Activated CD8-positive, alpha-beta T cell treated with anti-CD3 and anti-CD28 coated beads, Interleukin-2, amount 10 ng/mL, durations not matched to agents 7 days and 5 days (primary cell): ENCODE results near the gene NPLOC4. TPM values are rescaled to one million over a fixed set of nuclear protein-coding genes. Genes with fewer than 3 reads are reported as not detected.

Source experiments
- ATAC-seq: fragments of 150-1000 bp; cut with Tn5 transposase; one replicate; pipeline ENCODE4 v1.10.0; 2021; ENCODE audit warnings: moderate library complexity
- CTCF ChIA-PET: fragments of 350-600 bp; sonication (Branson Sonifier 250); formaldehyde crosslinking; loops from one replicate; lab custom pipeline; 2021; ENCODE audit warnings: antibody characterized with exemption; lab: Charles Lee
- POLR2A ChIA-PET: fragments of 350-600 bp; sonication (Branson Sonifier 250); formaldehyde crosslinking; loops from one replicate; lab custom pipeline; 2021; ENCODE audit warnings: antibody characterized with exemption; lab: Charles Lee
- DNase-seq: peaks from one replicate; pipeline ENCODE4 v3.0.0-alpha.2; 2020
- H3K27ac Mint-ChIP-seq: one replicate; pipeline ENCODE4 v1.8.0; 2021; ENCODE audit warnings: mild to moderate bottlenecking, mixed read lengths
- H3K27me3 Mint-ChIP-seq: one replicate; pipeline ENCODE4 v1.8.0; 2021; ENCODE audit warnings: low read depth, mixed read lengths
- H3K36me3 Mint-ChIP-seq: one replicate; pipeline ENCODE4 v1.8.0; 2021; ENCODE audit warnings: low read depth, mixed read lengths
- H3K4me1 Mint-ChIP-seq: one replicate; pipeline ENCODE4 v1.8.0; 2021; ENCODE audit warnings: low read depth, mixed read lengths
- H3K4me3 Mint-ChIP-seq: one replicate; pipeline ENCODE4 v1.8.0; 2021; ENCODE audit warnings: mild to moderate bottlenecking, mixed read lengths
- H3K9me3 Mint-ChIP-seq: one replicate; pipeline ENCODE4 v1.8.0; 2022; ENCODE audit warnings: mixed read lengths; ENCODE audit not compliant: insufficient read depth
- total RNA-seq, 2 experiments: library from RNA; stranded (reverse); gene quantifications; one replicate each; pipeline ENCODE4 v1.2.3, GENCODE V29; 2021

NPLOC4 gene
- total RNA-seq, 2 experiments from 2014 or later = 113 TPM

- CTCF ChIA-PET = interaction anchor here (0.9 to 2.9 kb wide), 7 partner anchors 14 to 299 kb away, joined by 4 to 18 read pairs (median 4); no protein-coding TSS in a partner anchor
Observed at GRCh38 chr17:81551458-81552243, 85.3 kb downstream of the NPLOC4 start.

DNA sequence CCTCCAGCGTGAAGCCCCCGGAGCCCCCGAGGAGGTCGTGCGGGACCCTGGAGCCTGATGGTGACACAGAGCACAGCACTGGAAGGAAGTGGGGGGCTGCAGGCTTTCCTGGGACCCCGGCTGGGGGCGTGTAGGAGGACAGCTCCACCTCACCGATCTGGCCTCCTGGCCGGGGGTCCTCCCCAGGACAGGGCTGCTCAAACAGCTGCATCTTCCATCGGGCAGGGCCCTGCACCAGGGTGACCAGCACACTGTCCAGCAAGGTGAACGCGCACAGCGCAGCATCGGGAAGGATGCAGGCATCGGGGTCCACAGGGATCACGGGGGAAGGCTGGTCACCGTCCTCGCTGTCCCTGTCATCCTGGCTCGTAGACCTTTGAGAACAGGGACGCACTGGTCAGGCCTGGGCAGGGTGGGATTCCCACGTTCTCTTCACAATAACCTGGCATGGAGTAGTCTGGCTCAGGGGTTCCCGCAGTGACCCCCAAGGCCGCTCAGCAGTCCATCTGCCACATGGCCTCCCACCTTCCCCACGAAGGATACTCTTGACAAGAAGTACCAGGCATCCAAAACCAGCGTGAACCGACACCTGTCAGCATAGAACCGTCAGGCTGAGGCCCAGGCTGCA lies 86.0 kb downstream of the NPLOC4 start:
- ChIA-PET POLR2A (interaction anchor here (1.5 to 2.3 kb wide), 3 partner anchors 35 to 39 kb away, joined by 3 to 10 read pairs (median 8); partner anchors contain the start of gene ACTG1), CTCF (interaction anchor here (2.9 kb wide), 1 partner anchor 50 kb away, joined by 18 read pairs; no protein-coding TSS in a partner anchor)
- no peaks in the 10 kb centered on the region for H3K27me3 Mint-ChIP-seq
- ATAC-seq (no peak), DNase-seq (no peak)
- no peaks in the 10 kb centered on the region for H3K9me3 Mint-ChIP-seq
- H3K4me3 Mint-ChIP-seq = peak overlapping the region; percentile 83
- H3K27ac Mint-ChIP-seq = peak overlapping the region; percentile 78
- H3K4me1 Mint-ChIP-seq = peaks cover 36% of the 10 kb centered on the region
- H3K36me3 Mint-ChIP-seq = peaks cover 15% of the 10 kb centered on the region

More at GRCh38 chr17:81551458-81552243, 85.3 kb downstream of the NPLOC4 start:
- peak overlapping the region; percentile 78 for H3K27ac Mint-ChIP-seq
- POLR2A ChIA-PET = interaction anchor here (0.5 to 2.3 kb wide), 5 partner anchors 34 to 55 kb away, joined by 3 to 10 read pairs (median 4); partner anchors contain the start of gene ACTG1
- DNase-seq (no peak), ATAC-seq (peak; percentile 10)
- no peaks in the 10 kb centered on the region for H3K9me3 Mint-ChIP-seq
- peaks cover 22% of the 10 kb centered on the region for H3K36me3 Mint-ChIP-seq
- no peaks in the 10 kb centered on the region for H3K27me3 Mint-ChIP-seq
- peak overlapping the region; percentile 83 for H3K4me3 Mint-ChIP-seq
- peaks cover 36% of the 10 kb centered on the region for H3K4me1 Mint-ChIP-seq

DNA sequence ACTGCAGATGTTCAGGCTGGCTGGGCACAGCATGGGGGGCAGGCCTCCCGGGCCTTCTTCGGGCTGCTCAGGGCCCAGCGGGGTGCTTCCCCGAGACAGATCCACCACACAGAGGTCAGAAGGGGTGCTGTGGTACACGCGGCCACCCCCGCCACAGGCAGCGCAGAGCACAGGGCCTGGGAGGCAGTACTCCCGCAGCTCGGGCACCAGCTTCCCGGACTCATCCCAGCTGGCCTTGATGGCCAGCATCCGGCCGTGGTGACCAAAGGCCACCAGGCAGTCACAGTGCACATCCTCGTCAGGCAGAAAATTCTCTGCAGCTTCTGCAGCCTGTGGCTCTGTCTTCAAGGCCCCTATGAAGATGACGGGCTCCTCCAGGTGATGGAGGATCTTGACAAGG lies 86.6 kb downstream of the NPLOC4 start:
- H3K9me3 Mint-ChIP-seq = no peaks in the 10 kb centered on the region
- H3K4me3 Mint-ChIP-seq = peak overlapping the region; percentile 83
- ATAC-seq (no peak), DNase-seq (no peak)
- no peak overlapping the region for H3K27ac Mint-ChIP-seq
- peaks cover 36% of the 10 kb centered on the region for H3K4me1 Mint-ChIP-seq
- POLR2A ChIA-PET = interaction anchor here (1.5 kb wide), 1 partner anchor 37 kb away, joined by 3 read pairs; no protein-coding TSS in a partner anchor
- H3K27me3 Mint-ChIP-seq = no peaks in the 10 kb centered on the region
- H3K36me3 Mint-ChIP-seq = peaks cover 14% of the 10 kb centered on the region
- CTCF ChIA-PET = no interaction called here

DNA sequence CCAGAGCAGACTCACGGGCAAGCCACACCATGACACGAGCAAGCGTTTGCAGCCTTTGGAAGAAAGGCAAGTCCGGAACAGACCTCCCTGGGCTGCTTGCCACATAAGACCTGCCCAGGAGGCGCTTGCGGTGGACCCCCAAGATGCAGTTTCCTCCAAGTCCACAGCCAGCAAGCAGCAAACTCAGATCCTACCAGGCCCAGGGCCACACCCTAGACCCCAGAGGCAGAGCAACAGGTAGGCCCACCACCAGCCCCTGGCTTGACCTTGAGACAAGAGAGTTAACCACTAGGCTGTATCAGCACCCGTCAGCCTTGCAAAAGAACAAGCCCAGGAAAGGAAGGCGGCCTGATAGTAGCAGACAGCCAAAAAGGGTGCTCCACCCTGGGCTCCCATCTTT lies 87.1 kb downstream of the NPLOC4 start:
- POLR2A ChIA-PET = no interaction called here

DNA sequence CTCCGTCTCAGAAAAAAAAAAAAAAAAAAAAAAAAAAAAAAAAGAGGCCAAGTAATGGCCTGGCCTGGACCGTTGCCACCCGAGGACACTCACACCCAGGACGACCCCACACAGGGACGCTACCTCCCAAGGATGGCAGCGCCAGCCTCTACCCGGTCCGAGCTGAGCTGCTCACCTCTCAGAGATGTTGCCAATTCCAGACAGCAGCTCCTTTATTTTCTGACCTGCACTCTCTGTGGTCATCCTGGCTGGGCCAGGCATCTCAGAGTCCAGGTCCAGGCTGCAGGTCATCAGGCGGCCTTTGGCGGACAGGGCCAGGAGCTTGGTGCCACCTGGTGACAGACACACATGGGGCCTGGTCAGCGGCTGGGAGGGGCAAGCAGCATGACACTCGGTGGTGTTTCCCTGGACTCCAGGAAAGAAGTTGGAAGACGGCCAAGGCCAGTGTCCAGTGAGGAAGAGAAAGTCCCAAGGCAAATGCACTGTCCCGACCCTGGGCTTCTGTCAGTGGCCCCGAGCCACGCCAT lies 87.8 kb downstream of the NPLOC4 start:
- H3K27me3 Mint-ChIP-seq = no peaks in the 10 kb centered on the region
- DNase-seq (no peak), ATAC-seq (no peak)
- ChIA-PET CTCF (no interaction called here), POLR2A (no interaction called here)
- no peak overlapping the region for H3K27ac Mint-ChIP-seq
- no peaks in the 10 kb centered on the region for H3K9me3 Mint-ChIP-seq
- peaks cover 31% of the 10 kb centered on the region for H3K4me1 Mint-ChIP-seq
- H3K36me3 Mint-ChIP-seq = peaks cover 14% of the 10 kb centered on the region
- H3K4me3 Mint-ChIP-seq = no peak overlapping the region

More for the DNA sequence above, 87.1 kb downstream of the NPLOC4 start:
- Mint-ChIP-seq H3K27ac (no peak overlapping the region), H3K4me3 (peak overlapping the region; percentile 2), H3K27me3 (no peaks in the 10 kb centered on the region), H3K4me1 (peaks cover 36% of the 10 kb centered on the region), H3K9me3 (no peaks in the 10 kb centered on the region), H3K36me3 (peaks cover 14% of the 10 kb centered on the region)
- no peak for ATAC-seq
- no peak for DNase-seq
- CTCF ChIA-PET = no interaction called here

- DNase-seq (no peak), ATAC-seq (no peak)
- ChIA-PET POLR2A (no interaction called here), CTCF (no interaction called here)
- Mint-ChIP-seq H3K9me3 (no peaks in the 10 kb centered on the region), H3K4me1 (peaks cover 21% of the 10 kb centered on the region), H3K36me3 (peaks cover 12% of the 10 kb centered on the region), H3K27me3 (no peaks in the 10 kb centered on the region), H3K27ac (no peak overlapping the region), H3K4me3 (no peak overlapping the region)
Observed at GRCh38 chr17:81547614-81547982, 89.3 kb downstream of the NPLOC4 start.

DNA sequence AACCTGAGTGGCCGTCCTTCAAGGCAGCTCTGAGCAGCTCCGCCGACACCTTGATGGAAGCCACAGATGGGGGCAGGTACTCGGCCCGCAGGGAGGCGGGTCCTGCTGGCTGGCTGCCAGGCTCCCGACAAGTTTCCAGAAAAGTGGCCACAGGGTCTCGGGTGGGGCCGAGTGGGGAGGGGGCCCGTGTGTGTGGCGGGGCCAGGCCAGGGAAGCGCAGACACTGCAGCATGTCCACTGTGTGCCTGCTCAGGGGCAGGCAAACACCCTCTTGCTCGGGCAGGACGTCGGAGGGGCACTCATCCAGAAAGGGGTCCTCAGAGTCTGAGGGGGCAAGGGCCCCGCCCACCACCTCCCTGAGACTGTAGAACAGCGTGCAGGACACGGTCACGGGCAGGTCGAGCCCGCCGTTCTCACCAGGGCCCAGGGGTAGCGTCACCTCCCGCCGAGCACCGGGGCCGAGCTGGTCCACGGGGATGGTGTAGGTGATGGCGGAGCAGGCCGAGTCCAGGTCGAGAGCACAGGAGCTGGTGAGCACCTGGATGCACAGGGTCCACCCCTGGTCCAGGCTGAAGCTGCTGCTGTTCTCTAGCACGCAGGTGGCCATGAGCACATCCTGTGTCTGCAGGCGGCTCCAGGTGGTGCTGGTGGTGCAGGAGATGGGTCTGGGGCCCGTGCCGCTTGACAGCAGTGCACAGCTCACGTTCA lies 89.9 kb downstream of the NPLOC4 start:
- Mint-ChIP-seq H3K9me3 (no peaks in the 10 kb centered on the region), H3K27ac (no peak overlapping the region), H3K4me3 (no peak overlapping the region), H3K4me1 (peaks cover 21% of the 10 kb centered on the region), H3K27me3 (no peaks in the 10 kb centered on the region), H3K36me3 (peaks cover 12% of the 10 kb centered on the region)
- DNase-seq = no peak
- no peak for ATAC-seq
- POLR2A ChIA-PET = no interaction called here
- CTCF ChIA-PET = no interaction called here

GRCh38 chr17:81545160-81545949 lies 91.6 kb downstream of the NPLOC4 start:
- ATAC-seq (no peak), DNase-seq (no peak)
- POLR2A ChIA-PET = no interaction called here
- H3K27me3 Mint-ChIP-seq = no peaks in the 10 kb centered on the region
- peaks cover 10% of the 10 kb centered on the region for H3K4me1 Mint-ChIP-seq
- CTCF ChIA-PET = no interaction called here
- no peaks in the 10 kb centered on the region for H3K9me3 Mint-ChIP-seq
- no peak overlapping the region for H3K27ac Mint-ChIP-seq
- H3K36me3 Mint-ChIP-seq = peaks cover 12% of the 10 kb centered on the region
- no peak overlapping the region for H3K4me3 Mint-ChIP-seq

GRCh38 chr17:81544281-81544974 lies 92.5 kb downstream of the NPLOC4 start:
- Mint-ChIP-seq H3K27ac (no peak overlapping the region), H3K9me3 (no peaks in the 10 kb centered on the region), H3K27me3 (no peaks in the 10 kb centered on the region), H3K4me1 (peaks cover under 1% of the 10 kb centered on the region), H3K4me3 (no peak overlapping the region), H3K36me3 (peaks cover 4% of the 10 kb centered on the region)
- no peak for ATAC-seq
- DNase-seq = no peak
- ChIA-PET CTCF (interaction anchor here (1.9 kb wide), 1 partner anchor 56 kb away, joined by 6 read pairs; no protein-coding TSS in a partner anchor), POLR2A (no interaction called here)

DNA sequence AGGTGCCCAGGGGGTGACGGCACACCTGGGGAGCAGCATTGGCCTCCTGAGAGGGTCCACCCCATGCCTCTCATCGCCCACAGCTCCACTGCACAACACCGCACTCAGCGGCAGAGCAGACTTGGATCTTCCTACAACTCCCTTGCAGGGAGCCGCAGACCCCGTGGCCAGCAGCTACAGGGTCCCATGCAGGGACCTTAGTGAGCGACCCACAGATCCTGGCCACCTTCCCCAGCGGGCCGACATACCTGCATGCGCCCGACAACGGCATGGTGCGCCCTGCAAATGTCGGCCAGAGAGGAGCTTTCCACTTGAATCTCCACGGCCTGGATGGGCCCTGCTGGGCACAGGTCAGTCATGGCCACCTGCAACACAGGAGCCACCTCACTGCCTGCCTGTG lies 93.2 kb downstream of the NPLOC4 start:
- ATAC-seq (no peak), DNase-seq (no peak)
- Mint-ChIP-seq H3K27ac (no peak overlapping the region), H3K4me3 (no peak overlapping the region), H3K27me3 (no peaks in the 10 kb centered on the region), H3K36me3 (no peaks in the 10 kb centered on the region), H3K9me3 (no peaks in the 10 kb centered on the region), H3K4me1 (no peaks in the 10 kb centered on the region)
- CTCF ChIA-PET = interaction anchor here (1.9 kb wide), 1 partner anchor 57 kb away, joined by 6 read pairs; no protein-coding TSS in a partner anchor
- POLR2A ChIA-PET = interaction anchor here (0.6 to 1.3 kb wide), 3 partner anchors 9 to 140 kb away, joined by 3 to 4 read pairs (median 4); partner anchors contain the start of genes ARL16 and FAAP100
